HepG2 (cell line): Measurements from ENCODE around the gene DSCAM.

Source experiments
- ARNT ChIP-seq: fragments of 450-650 bp; IDR thresholded peaks from 2 replicates; pipeline ENCODE4 v1.6.1; 2017
- EZH2 ChIP-seq: conservative IDR thresholded peaks from 2 replicates; pipeline ENCODE4 v1.6.1; 2012; ENCODE audit warnings: mild to moderate bottlenecking, low read depth, low read length, moderate library complexity
- HDAC2 ChIP-seq: sonication (generic); formaldehyde crosslinking; IDR thresholded peaks from 2 replicates; pipeline ENCODE4 v1.4.0; 2020; ENCODE audit warnings: missing genetic modification reagents
- NFRKB ChIP-seq: fragments of 450-650 bp; IDR thresholded peaks from 2 replicates; pipeline ENCODE4 v1.6.1; 2017
- RAD21 ChIP-seq: fragments of 450-650 bp; formaldehyde crosslinking; IDR thresholded peaks from 2 replicates; pipeline ENCODE4 v1.5.0; 2020; ENCODE audit warnings: mild to moderate bottlenecking
- SP2 ChIP-seq: sonication (generic); formaldehyde crosslinking; IDR thresholded peaks from 2 replicates; pipeline ENCODE4 v1.5.1; 2020; ENCODE audit warnings: mild to moderate bottlenecking, missing genetic modification reagents
- TF ChIP-seq, protein P1 (sequence below): IDR thresholded peaks from 2 replicates; pipeline ENCODE4 v1.6.1; 2012; ENCODE audit warnings: inconsistent platforms

GRCh38 chr21:40300300-40300699 lies 546.7 kb downstream of the DSCAM start:
- no peak for TF ChIP-seq SP2 (CRISPR knock-in tag)
- TF ChIP-seq EZH2 = no peak
- no peak for TF ChIP-seq ARNT
- no peak for TF ChIP-seq RAD21 (CRISPR knock-in tag)
- no peak for TF ChIP-seq HDAC2
- TF ChIP-seq NFRKB = no peak
- TF ChIP-seq, protein P1, sequence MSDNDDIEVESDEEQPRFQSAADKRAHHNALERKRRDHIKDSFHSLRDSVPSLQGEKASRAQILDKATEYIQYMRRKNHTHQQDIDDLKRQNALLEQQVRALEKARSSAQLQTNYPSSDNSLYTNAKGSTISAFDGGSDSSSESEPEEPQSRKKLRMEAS = no peak
